Liver (tissue), 9 donors: Measurements from ENCODE around the gene RP9. TPM values are rescaled to one million over a fixed set of nuclear protein-coding genes. Genes with fewer than 3 reads are reported as not detected.

Experiments
- DNase-seq: peaks from one replicate; pipeline ENCODE4 v3.0.0-alpha.2; 2017; ENCODE audit warnings: low spot score
- H3K27ac ChIP-seq, 2 donors: one replicate each; pipeline ENCODE4 v1.7.0; 2013; ENCODE audit warnings: inconsistent platforms in 2 of 2, low read length in 2 of 2, control low read depth in 1 of 2, low read depth in 1 of 2, mild to moderate bottlenecking in 1 of 2
- H3K27me3 ChIP-seq, 4 donors: one replicate each; pipeline versions ENCODE4 v1.6.1 to v1.7.0; 2013; ENCODE audit warnings: low read length in 3 of 4, inconsistent platforms in 1 of 4, mild to moderate bottlenecking in 1 of 4, moderate library complexity in 1 of 4; ENCODE audit not compliant: control insufficient read depth in 4 of 4, insufficient read depth in 4 of 4
- H3K36me3 ChIP-seq, 4 donors: one replicate each; pipeline versions ENCODE4 v1.6.1 to v1.7.0; 2013; ENCODE audit warnings: low read length in 3 of 4, mild to moderate bottlenecking in 3 of 4, low read depth in 1 of 4, moderate library complexity in 1 of 4; ENCODE audit not compliant: control insufficient read depth in 4 of 4, insufficient read depth in 3 of 4
- H3K4me1 ChIP-seq, 4 donors: one replicate each; pipeline versions ENCODE4 v1.6.1 to v1.7.0; 2013; ENCODE audit warnings: low read length in 3 of 4, mild to moderate bottlenecking in 3 of 4, moderate library complexity in 1 of 4; ENCODE audit not compliant: control insufficient read depth in 4 of 4, insufficient read depth in 4 of 4
- H3K4me3 ChIP-seq, 3 donors: one replicate each; pipeline versions ENCODE4 v1.6.1 to v1.7.0; 2013; ENCODE audit warnings: low read length in 3 of 3, control low read depth in 1 of 3, low read depth in 1 of 3, mild to moderate bottlenecking in 1 of 3
- H3K9ac ChIP-seq, 2 donors: one replicate each; pipeline ENCODE4 v1.7.0; 2013; ENCODE audit warnings: low read length in 2 of 2, mild to moderate bottlenecking in 2 of 2, moderate library complexity in 2 of 2, control low read depth in 1 of 2, low read depth in 1 of 2
- H3K9me3 ChIP-seq, 4 donors: one replicate each; pipeline versions ENCODE4 v1.6.1 to v1.7.0; 2013; ENCODE audit warnings: low read length in 3 of 4; ENCODE audit not compliant: control insufficient read depth in 4 of 4
- CTCF ChIP-seq: fragments of 150-350 bp; IDR thresholded peaks from 2 replicates; pipeline ENCODE4 v1.5.1; 2017; ENCODE audit warnings: improper control_type of control experiment, low read depth, low read length; ENCODE audit not compliant: missing input control
- EGR1 ChIP-seq, 2 donors: IDR thresholded peaks; 2 replicates each; pipeline ENCODE4 v1.6.1; 2016 to 2018; ENCODE audit warnings: antibody characterized with exemption in 2 of 2, low read depth in 2 of 2
- FOXA1 ChIP-seq: IDR thresholded peaks from 2 replicates; pipeline ENCODE4 v1.6.1; 2016; ENCODE audit warnings: antibody characterized with exemption
- FOXA2 ChIP-seq: IDR thresholded peaks from 2 replicates; pipeline ENCODE4 v1.6.1; 2016; ENCODE audit warnings: antibody characterized with exemption
- GABPA ChIP-seq, 2 donors: IDR thresholded peaks in 1 of 2; conservative IDR thresholded peaks in 1 of 2; 2 replicates each; pipeline ENCODE4 v1.6.1; 2016; ENCODE audit warnings: antibody characterized with exemption in 2 of 2, mild to moderate bottlenecking in 1 of 2, moderate library complexity in 1 of 2
- HNF4A ChIP-seq, 2 donors: conservative IDR thresholded peaks; 2 replicates each; pipeline ENCODE4 v1.6.1; 2016; ENCODE audit warnings: antibody characterized with exemption in 2 of 2, mild to moderate bottlenecking in 2 of 2
- HNF4G ChIP-seq: IDR thresholded peaks from 2 replicates; pipeline ENCODE4 v1.6.1; 2016; ENCODE audit warnings: antibody characterized with exemption
- JUND ChIP-seq, 2 donors: IDR thresholded peaks; 2 replicates each; pipeline ENCODE4 v1.6.1; 2016; ENCODE audit warnings: antibody characterized with exemption in 2 of 2
- NR2F2 ChIP-seq: IDR thresholded peaks from 2 replicates; pipeline ENCODE4 v1.6.1; 2016; ENCODE audit warnings: antibody characterized with exemption
- RAD21 ChIP-seq, 2 donors: IDR thresholded peaks; 2 replicates each; pipeline ENCODE4 v1.6.1; 2016; ENCODE audit warnings: antibody characterized with exemption in 2 of 2, mild to moderate bottlenecking in 2 of 2
- RXRA ChIP-seq, 2 donors: IDR thresholded peaks; 2 replicates each; pipeline ENCODE4 v1.6.1; 2017 to 2018; ENCODE audit warnings: antibody characterized with exemption in 2 of 2, mild to moderate bottlenecking in 1 of 2
- TAF1 ChIP-seq: conservative IDR thresholded peaks from 2 replicates; pipeline ENCODE4 v1.6.1; 2016; ENCODE audit warnings: antibody characterized with exemption, mild to moderate bottlenecking
- YY1 ChIP-seq: IDR thresholded peaks from 2 replicates; pipeline ENCODE4 v1.6.1; 2016; ENCODE audit warnings: antibody characterized with exemption, mild to moderate bottlenecking
- WGBS: extraction: QIAGEN DNeasy Blood & Tissue Kit; methylation state at CpG from one replicate; pipeline ENCODE4 v1.1.7; 2013; 5-methylcytosine and 5-hydroxymethylcytosine counted together
- polyA plus RNA-seq, 2 donors: library from polyadenylated mRNA; stranded (reverse) in 1 of 2; unstranded in 1 of 2; fragments of 200-250 nt in 1 of 2; fragments of >200 nt in 1 of 2; fragmentation: Nextera tagmentation in 1 of 2; extraction: Ambion mirVana in 1 of 2; gene quantifications; one replicate each; pipeline versions ENCODE4 v1.2.1 to v1.2.3, GENCODE V29; 2013 to 2015
- total RNA-seq, 2 donors: library from RNA; depleted of rRNA; stranded (reverse); fragments of >200 nt; gene quantifications; one replicate each; pipeline ENCODE4 v1.2.3, GENCODE V29; 2014
- TF ChIP-seq, protein P1 (sequence below): IDR thresholded peaks from 2 replicates; pipeline ENCODE4 v1.6.1; 2016; ENCODE audit warnings: antibody characterized with exemption
- TF ChIP-seq, protein P2 (sequence below): IDR thresholded peaks from 2 replicates; pipeline ENCODE4 v1.6.1; 2016; ENCODE audit warnings: antibody characterized with exemption
- TF ChIP-seq, protein P3 (sequence below): IDR thresholded peaks from 2 replicates; pipeline ENCODE4 v1.6.1; 2016; ENCODE audit warnings: antibody characterized with exemption
- donor health status: healthy.
- donor health status: healthy.
- donor health status: healthy.
- donor health status: healthy.
- donor health status: healthy.

Gene RP9
- total and polyA plus RNA-seq, 4 donors: 3.3 to 7.7 (median 4.4) TPM

DNA sequence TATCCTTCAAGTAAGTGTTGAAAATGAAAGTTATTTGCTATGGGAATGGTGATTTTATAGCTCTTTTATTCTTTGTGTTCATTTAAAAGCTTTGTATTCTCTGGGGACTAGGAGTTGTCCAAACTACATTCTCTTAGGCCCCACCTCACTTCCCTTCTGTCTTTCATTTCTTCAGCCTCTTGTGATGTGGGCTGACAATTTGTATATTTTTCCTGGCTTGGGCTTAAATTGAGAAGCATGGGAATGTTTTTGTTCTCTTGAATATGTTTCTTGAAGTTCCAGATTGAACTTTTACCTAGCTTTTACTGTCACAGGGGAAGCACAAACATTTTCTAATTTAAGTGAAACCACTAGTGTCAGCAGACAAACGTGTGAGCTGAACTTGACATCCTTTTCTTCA is 48.1 kb upstream of the RP9 start:
- Histone ChIP-seq H3K9me3 (no peaks in the 10 kb centered on the region), H3K27me3 (no peaks in the 10 kb centered on the region), H3K4me3 (no peak overlapping the region), H3K4me1 (no peaks in the 10 kb centered on the region), H3K36me3 (peaks cover 0 to 3% (median 0%) of the 10 kb centered on the region in 4 donors), H3K27ac (no peak overlapping the region), H3K9ac (no peak overlapping the region)
- TF ChIP-seq RXRA (IDR thresholded peaks at IDR 0.05) (no peak), TAF1 (no peak), FOXA2 (no peak)
- 49% methylated on average over 1 of the region's 1 CpG for WGBS
- no peak for DNase-seq

GRCh38 chr7:33156441-33156840 is 47.2 kb upstream of the RP9 start:
- Histone ChIP-seq H3K4me1 (no peaks in the 10 kb centered on the region), H3K9me3 (no peaks in the 10 kb centered on the region), H3K4me3 (no peak overlapping the region), H3K9ac (no peak overlapping the region), H3K27me3 (no peaks in the 10 kb centered on the region), H3K27ac (no peak overlapping the region), H3K36me3 (peaks cover 0 to 3% (median 0%) of the 10 kb centered on the region in 4 donors)
- no peak for TF ChIP-seq HNF4A (conservative IDR thresholded peaks at IDR 0.05)
- TF ChIP-seq EGR1 (IDR thresholded peaks at IDR 0.05; ENCODE audit: low read depth in 2 of 2): no peak
- no peak for TF ChIP-seq JUND (IDR thresholded peaks at IDR 0.05)
- no peak for TF ChIP-seq FOXA1
- 94% methylated on average over 2 of the region's 2 CpGs for WGBS
- no peak for DNase-seq

DNA sequence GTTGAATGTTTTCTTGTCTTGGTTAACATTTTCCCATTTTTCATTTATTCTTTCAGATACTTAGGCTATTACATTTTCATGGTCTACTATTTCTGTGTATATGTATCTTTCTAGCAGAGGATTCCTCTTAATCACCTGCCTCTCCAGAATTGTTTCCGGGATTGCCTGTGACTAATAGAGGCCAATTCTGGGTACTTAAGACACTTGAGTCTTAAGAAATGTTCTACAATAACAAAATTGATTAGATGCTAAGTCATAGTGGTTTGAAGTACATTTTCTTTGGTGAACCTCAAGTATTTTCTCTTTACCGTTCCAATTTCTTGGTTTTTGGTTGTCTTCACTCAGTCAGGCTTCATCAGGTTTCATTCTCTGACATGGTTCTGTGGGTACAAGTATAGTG is 46.6 kb upstream of the RP9 start:
- Histone ChIP-seq H3K9me3 (no peaks in the 10 kb centered on the region), H3K36me3 (peaks cover 0 to 3% (median 0%) of the 10 kb centered on the region in 4 donors), H3K9ac (no peak overlapping the region), H3K27me3 (no peaks in the 10 kb centered on the region), H3K27ac (no peak overlapping the region), H3K4me3 (no peak overlapping the region), H3K4me1 (no peaks in the 10 kb centered on the region)
- WGBS: 95% methylated on average over 2 of the region's 2 CpGs
- TF ChIP-seq RXRA (IDR thresholded peaks at IDR 0.05) (no peak), NR2F2 (no peak), HNF4G (no peak), YY1 (no peak), EGR1 (IDR thresholded peaks at IDR 0.05; ENCODE audit: low read depth in 2 of 2) (no peak), FOXA2 (no peak), HNF4A (conservative IDR thresholded peaks at IDR 0.05) (no peak), RAD21 (IDR thresholded peaks at IDR 0.05) (no peak), TAF1 (no peak), GABPA (IDR thresholded peaks at IDR 0.05 in 1 of 2, conservative IDR thresholded peaks at IDR 0.05 in 1 of 2) (no peak), CTCF (no peak), FOXA1 (no peak)
- TF ChIP-seq, protein P1, sequence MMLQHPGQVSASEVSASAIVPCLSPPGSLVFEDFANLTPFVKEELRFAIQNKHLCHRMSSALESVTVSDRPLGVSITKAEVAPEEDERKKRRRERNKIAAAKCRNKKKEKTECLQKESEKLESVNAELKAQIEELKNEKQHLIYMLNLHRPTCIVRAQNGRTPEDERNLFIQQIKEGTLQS: no peak
- TF ChIP-seq, protein P2, sequence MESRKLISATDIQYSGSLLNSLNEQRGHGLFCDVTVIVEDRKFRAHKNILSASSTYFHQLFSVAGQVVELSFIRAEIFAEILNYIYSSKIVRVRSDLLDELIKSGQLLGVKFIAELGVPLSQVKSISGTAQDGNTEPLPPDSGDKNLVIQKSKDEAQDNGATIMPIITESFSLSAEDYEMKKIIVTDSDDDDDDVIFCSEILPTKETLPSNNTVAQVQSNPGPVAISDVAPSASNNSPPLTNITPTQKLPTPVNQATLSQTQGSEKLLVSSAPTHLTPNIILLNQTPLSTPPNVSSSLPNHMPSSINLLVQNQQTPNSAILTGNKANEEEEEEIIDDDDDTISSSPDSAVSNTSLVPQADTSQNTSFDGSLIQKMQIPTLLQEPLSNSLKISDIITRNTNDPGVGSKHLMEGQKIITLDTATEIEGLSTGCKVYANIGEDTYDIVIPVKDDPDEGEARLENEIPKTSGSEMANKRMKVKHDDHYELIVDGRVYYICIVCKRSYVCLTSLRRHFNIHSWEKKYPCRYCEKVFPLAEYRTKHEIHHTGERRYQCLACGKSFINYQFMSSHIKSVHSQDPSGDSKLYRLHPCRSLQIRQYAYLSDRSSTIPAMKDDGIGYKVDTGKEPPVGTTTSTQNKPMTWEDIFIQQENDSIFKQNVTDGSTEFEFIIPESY: no peak
- TF ChIP-seq, protein P3, sequence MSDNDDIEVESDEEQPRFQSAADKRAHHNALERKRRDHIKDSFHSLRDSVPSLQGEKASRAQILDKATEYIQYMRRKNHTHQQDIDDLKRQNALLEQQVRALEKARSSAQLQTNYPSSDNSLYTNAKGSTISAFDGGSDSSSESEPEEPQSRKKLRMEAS: no peak
- DNase-seq: no peak
